Measurements from ENCODE around the gene SRPX.

The SRPX gene

GRCh38 chrX:38211891-38212635 lies 8.6 kb downstream of the SRPX start:
- no peak for DNase-seq

DNA sequence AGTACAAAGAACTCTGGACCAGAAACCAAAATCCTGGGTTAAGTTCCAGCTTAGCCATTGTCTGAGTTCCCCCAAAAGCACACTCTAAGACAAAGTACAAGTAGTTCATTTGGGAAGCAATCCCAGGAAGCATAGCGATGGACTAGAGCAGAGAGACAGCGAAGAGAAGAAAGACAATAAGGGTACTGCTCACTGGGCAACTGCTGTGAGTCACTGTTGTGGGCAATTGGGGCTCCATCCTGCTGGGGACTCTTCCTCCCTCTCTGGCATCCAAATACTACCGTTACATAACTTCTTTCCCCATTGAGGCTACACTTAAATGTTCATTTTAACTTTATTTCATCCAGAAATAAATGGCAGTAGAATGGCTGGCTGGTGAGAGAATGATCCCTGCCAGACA lies 14.1 kb downstream of the SRPX start:
- no peak for DNase-seq

- DNase-seq = no peak
Measured at GRCh38 chrX:38206036-38206435, 14.6 kb downstream of the SRPX start.

GRCh38 chrX:38205039-38205438 lies 15.6 kb downstream of the SRPX start:
- DNase-seq = no peak

- DNase-seq = no peak
Measured at GRCh38 chrX:38192007-38192810, 28.5 kb downstream of the SRPX start.

DNA sequence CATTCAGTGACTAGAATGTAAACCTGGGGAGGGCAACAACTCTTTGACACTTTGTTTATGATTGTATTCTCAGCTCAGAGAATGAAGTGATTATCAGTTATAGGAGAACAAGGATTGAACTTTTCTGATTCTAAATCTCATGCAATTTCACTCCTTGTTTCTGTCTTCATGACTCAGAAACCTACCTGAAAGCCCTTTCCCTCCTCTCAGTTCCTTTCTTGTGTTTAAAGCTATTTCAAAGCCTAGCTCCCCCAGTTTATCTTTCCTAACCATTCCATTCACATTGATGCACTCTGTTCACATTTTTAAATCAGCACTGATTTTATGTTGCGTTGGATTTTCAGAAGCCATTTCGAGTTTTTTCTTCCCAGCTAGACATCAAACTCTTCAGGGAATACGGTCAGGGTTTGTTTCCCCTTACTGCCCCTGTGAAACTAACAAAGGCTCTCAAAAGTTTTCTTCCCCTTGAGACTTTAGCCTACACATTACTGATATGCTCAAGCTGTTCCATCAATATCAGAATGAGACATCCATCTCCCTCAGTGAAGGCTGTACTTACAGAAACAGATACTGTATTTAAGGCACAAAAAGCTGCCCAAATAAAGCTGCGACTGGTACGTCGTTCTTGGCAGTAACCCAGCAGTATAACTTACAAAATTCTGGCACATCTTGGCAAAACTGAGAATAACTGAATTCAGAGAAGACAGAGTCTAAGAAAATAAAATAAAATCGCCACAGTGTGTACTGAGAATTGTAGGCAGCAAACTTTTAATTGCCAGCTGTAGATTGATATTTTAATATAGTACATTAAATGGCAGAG lies 31.0 kb downstream of the SRPX start:
- no peak for DNase-seq

- DNase-seq = no peak
Measured at GRCh38 chrX:38183596-38183995, 37.1 kb downstream of the SRPX start.

GRCh38 chrX:38181357-38181756 lies 39.3 kb downstream of the SRPX start:
- no peak for DNase-seq

- DNase-seq = no peak
Measured at GRCh38 chrX:38178396-38178795, 42.3 kb downstream of the SRPX start.

DNA sequence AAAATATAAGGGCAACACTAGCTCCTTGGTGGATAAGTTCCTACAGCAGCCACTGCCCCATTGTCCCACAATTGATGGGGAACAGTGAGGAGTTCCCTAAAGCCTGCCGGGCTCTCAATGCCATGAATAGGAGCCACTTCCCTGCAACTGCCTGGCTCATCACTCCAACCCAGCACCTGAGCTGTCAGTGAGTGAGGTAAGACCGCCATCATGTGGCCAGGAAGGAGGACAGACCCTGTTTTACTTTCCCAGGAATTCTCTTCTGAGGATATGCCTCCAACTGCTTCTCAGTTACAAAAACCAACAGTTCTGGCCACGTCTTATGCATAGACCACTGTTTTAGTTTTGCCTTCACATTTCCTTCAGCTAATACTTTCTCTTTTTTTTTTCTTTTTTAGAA lies 45.5 kb downstream of the SRPX start:
- DNase-seq = peak; percentile 25

GRCh38 chrX:38172596-38172995 lies 48.1 kb downstream of the SRPX start:
- DNase-seq = no peak

GRCh38 chrX:38170556-38170955 lies 50.1 kb downstream of the SRPX start:
- DNase-seq = no peak

DNA sequence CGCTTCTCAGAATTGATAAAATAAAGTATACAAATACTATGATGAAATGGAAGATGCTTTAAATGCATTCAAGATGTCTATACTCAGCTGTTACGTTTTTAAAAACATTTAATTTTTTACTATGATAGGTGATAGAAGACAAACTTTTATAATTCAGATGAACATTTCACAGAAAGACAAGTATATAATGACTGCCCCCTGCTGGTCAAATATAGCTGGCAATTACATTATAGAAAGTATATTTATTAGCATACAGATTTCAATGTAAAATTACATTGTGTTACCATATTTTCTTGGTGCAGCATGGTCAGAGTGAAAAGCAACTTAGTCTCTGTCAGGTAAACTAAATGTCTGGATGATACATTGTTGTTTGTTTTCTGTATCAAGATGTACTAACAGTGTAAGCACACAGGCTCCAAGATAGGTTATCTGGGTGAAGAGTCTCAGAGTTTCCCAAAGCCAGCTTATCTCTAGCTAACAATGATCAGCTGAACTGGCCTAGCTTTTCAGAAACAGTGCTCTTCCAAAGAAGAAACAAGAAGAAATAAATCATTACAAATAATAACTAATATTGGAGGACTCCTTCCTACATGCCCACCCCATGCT lies 54.1 kb downstream of the SRPX start:
- DNase-seq = no peak

DNA sequence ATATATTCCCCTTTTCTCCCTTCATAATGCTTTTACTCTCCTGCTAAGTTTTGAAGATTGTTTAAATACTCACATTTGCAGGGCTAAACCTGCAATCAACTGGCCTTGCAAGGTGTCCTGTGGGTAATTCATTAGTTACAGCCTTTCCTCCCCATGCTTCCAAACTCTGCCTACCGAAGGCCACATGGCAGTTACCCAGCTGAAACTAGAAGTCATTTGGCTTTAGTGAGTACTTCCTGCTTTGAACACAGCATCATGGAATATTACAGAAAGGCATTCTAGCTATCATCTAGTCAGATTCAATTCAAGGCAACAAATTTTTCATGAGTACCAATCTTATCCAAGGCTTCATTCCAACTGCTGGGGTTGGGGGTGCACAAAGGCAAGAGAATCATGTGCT lies 55.6 kb downstream of the SRPX start:
- DNase-seq = no peak

DNA sequence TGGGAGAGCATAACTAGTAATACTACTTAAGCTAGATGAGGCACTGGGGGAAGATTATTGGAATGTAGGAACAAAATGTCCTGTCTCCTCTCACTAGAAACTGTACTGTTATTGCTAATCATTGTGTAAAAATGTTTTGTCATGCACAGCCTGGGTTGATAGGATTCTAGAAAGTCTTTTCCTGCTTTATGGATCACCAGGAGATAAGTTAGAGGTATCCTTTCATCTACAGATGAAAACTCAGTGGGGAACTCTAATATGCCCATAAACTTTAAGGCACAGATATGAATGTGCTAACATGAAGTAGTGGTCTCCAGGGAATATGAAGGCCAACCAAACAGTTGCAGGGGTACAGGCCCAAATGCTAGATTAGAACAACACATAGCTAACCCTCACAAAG lies 57.5 kb downstream of the SRPX start:
- no peak for DNase-seq

GRCh38 chrX:38156838-38157237 lies 63.8 kb downstream of the SRPX start:
- no peak for DNase-seq

DNA sequence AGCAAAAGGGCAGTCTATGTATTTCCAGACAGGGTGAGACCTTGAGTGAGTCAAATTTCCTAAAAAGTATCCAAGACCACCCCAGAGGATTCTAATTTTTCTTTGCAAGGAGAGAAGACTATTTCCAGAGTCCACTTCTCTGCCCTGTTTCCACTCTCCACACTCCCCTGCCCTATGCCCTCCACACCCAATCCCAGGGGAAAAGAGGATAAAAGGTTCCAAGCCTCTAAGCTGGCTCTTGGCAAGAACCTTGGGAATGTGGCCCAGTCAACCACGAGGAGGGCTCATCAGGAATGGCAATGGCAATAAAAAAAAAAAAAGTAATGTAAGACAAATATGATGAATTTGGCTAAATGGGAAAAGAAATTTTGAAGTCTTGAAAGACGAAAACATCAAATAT lies 65.9 kb downstream of the SRPX start:
- DNase-seq = no peak

DNA sequence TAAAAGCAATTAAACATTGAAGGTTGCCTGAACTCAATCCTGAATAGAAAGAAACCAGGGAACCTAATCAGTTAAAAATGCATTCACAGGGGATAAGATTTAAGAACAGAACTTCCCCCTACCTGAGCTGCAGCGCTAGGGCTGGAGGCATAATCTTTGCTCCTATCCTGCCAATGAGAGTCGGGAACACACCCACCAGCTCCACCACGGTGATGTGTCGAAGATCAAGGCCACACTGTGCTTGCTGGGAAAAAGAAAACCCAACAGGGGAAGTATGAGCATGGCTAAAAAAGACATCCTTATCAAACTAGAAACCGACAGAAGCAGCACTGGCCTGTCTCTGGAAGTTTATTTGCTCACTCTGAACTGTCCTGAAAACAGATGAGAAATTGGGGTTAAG lies 66.3 kb downstream of the SRPX start:
- no peak for DNase-seq

DNA sequence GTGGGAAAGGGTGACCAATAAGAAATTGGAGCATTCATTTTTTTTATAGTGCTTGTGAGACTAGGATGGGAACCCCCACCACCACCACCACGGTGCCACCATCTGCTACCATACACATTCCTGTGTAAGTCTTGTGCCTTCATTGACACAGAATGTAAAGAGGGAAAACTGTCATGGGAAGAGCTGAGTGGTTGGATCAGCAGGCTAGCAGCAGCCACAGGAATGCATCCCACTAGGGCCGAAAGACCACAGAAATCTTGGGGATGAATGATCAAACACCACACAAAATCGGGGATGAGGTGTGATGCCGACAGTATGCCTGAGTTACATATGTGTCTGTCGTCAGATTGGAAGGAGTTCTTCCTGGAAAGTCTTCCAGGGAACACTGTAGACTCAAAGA lies 69.2 kb downstream of the SRPX start:
- DNase-seq = no peak

DNA sequence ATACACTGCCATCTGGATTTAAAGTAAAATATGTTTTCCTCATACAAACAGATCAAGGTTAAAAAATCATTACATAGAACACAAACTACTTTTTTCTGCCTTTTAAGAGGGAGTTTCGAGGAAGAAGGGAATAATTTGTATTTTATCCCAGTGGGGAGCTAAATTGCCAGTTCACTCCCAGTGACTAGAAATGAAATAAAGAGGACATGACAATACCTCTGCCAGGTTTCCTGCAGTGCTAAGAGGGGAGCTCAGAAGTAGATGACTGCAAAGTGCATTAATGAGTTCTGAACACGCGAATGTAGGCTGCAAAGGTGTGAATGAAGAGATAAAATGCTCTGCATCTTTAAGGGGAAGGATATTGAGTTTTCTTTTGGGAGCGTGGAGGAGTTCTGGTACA lies 69.7 kb downstream of the SRPX start:
- DNase-seq = no peak

DNA sequence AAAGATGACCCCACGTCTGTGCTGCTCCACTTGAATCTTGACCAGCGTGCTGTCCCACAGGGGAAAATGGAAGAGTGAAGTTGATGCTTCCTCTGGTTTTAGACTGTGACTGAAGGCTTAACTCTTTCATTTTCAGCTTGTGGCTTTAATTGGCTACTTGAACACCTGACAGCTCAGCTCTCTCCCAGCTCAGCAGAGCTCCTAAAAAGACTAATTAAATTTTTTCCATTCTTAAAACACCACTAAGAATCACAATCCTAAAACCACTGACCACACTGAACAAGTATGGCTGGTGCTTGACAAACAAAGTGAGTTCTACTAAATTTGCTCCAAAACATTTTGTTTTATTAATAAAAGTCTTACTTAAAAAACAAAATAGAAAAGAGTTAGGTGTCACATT lies 71.7 kb downstream of the SRPX start:
- no peak for DNase-seq

DNA sequence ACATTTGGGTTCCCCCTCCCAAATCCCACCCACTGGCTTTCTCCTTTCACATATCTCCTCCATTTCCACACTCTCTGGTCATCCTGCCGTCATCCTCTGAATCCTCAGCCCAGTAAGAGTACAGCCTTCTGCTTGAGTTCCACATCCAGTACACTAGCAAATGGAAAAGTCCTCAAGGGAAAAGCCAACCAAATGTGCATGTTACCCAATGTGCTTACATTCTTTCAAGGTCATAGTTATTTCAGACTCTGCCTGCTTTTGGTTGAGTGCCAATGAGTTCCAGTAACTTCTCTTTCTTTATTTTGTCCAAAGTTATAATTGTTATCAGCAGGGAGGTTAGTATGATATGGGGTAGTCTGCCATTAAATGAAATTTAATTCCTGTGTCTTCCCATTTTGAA lies 78.1 kb downstream of the SRPX start:
- DNase-seq = no peak

- no peak for DNase-seq
Measured at GRCh38 chrX:38138900-38139299, 81.8 kb downstream of the SRPX start.
